IMR-90 (cell line): ENCODE results near the gene ST6GAL2. TPM values are rescaled to one million over a fixed set of nuclear protein-coding genes. Genes with fewer than 3 reads are reported as not detected.

Source experiments
- ATAC-seq: fragments of 200-7000 bp; cut with Tn5 transposase; 2 replicates; pipeline ENCODE4 v1.9.1; 2020; ENCODE audit warnings: low read depth, mild to moderate bottlenecking, moderate library complexity
- BruUV-seq: library from RNA; stranded (reverse); fragments of 400-500 nt; replicated peaks from 2 replicates; lab custom pipeline; 2021; lab: Mats Ljungman, UMichigan
- CTCF ChIA-PET: fragments of 300-600 bp; formaldehyde crosslinking; extraction: SDS; loops from one replicate; lab custom pipeline; 2021; ENCODE audit warnings: antibody characterized with exemption; lab: Yijun Ruan, JAX
- POLR2A ChIA-PET: fragments of 300-600 bp; sonication (Branson Sonifier 250); formaldehyde crosslinking; loops from one replicate; lab custom pipeline; 2022; ENCODE audit warnings: antibody characterized with exemption; ENCODE audit not compliant: unreplicated experiment; lab: Charles Lee
- DNase-seq: peaks from one replicate; pipeline ENCODE4 v3.0.0; 2013
- H2AFZ ChIP-seq: replicated peaks from 2 replicates; pipeline ENCODE3; 2013; ENCODE audit warnings: low read length, mild to moderate bottlenecking; ENCODE audit not compliant: poor library complexity
- H2AK5ac ChIP-seq: 2 replicates; pipeline ENCODE4 v1.6.1; 2013; ENCODE audit warnings: low read depth, low read length, inconsistent platforms
- H2AK9ac ChIP-seq: replicated peaks from 2 replicates; pipeline ENCODE3; 2013; ENCODE audit warnings: mild to moderate bottlenecking, low read depth, low read length, moderate library complexity; ENCODE audit not compliant: poor library complexity
- H2BK120ac ChIP-seq: 2 replicates; pipeline ENCODE4 v1.6.1; 2013; ENCODE audit warnings: low read depth, low read length, inconsistent platforms
- H2BK15ac ChIP-seq: 3 replicates; pipeline ENCODE4 v1.6.1; 2013; ENCODE audit warnings: low read depth, low read length, inconsistent platforms
- H2BK20ac ChIP-seq: 2 replicates; pipeline ENCODE4 v1.6.1; 2013; ENCODE audit warnings: low read depth, mild to moderate bottlenecking, inconsistent platforms, low read length, moderate library complexity
- H2BK5ac ChIP-seq: 2 replicates; pipeline ENCODE4 v1.6.1; 2013; ENCODE audit warnings: mild to moderate bottlenecking, low read depth, low read length, inconsistent platforms; ENCODE audit not compliant: poor library complexity, severe bottlenecking
- H3K14ac ChIP-seq: replicated peaks from 2 replicates; pipeline ENCODE4 v1.6.1; 2013; ENCODE audit warnings: low read depth, low read length, inconsistent platforms
- H3K18ac ChIP-seq: 2 replicates; pipeline ENCODE4 v1.6.1; 2013; ENCODE audit warnings: low read depth, low read length, control low read depth
- H3K23ac ChIP-seq: 2 replicates; pipeline ENCODE4 v1.6.1; 2013; ENCODE audit warnings: low read depth, low read length, inconsistent platforms
- H3K27ac ChIP-seq: 2 replicates; pipeline ENCODE4 v1.5.1; 2013; ENCODE audit warnings: mild to moderate bottlenecking, control low read depth, low read length; ENCODE audit not compliant: insufficient read depth
- H3K27me3 ChIP-seq: 2 replicates; pipeline ENCODE4 v1.6.1; 2013; ENCODE audit warnings: low read length; ENCODE audit not compliant: control insufficient read depth, insufficient read depth
- H3K36me3 ChIP-seq: 2 replicates; pipeline ENCODE4 v1.6.1; 2013; ENCODE audit warnings: low read length, mixed read lengths; ENCODE audit not compliant: control insufficient read depth, insufficient read depth
- H3K4ac ChIP-seq: 2 replicates; pipeline ENCODE4 v1.6.1; 2013; ENCODE audit warnings: low read depth, low read length, inconsistent platforms
- H3K4me1 ChIP-seq: 2 replicates; pipeline ENCODE4 v1.6.1; 2013; ENCODE audit warnings: low read length, mixed read lengths; ENCODE audit not compliant: control insufficient read depth, insufficient read depth
- H3K4me2 ChIP-seq: 2 replicates; pipeline ENCODE4 v1.6.1; 2013; ENCODE audit warnings: low read depth, mild to moderate bottlenecking, control low read depth, low read length, moderate library complexity
- H3K4me3 ChIP-seq: 2 replicates; pipeline ENCODE4 v1.5.1; 2013; ENCODE audit warnings: low read depth, mild to moderate bottlenecking, control low read depth, low read length, moderate library complexity; ENCODE audit not compliant: insufficient read depth
- H3K56ac ChIP-seq: 2 replicates; pipeline ENCODE4 v1.6.1; 2013; ENCODE audit warnings: low read length, inconsistent platforms; ENCODE audit not compliant: insufficient read depth; ENCODE audit errors: extremely low read depth
- H3K79me1 ChIP-seq, 2 experiments: 2 replicates each; pipeline ENCODE4 v1.6.1; 2013; ENCODE audit warnings: low read length in 2 of 2, inconsistent platforms in 1 of 2, low read depth in 1 of 2
- H3K9ac ChIP-seq: 2 replicates; pipeline ENCODE4 v1.6.1; 2013; ENCODE audit warnings: low read depth, low read length, control low read depth
- H3K9me1 ChIP-seq: 2 replicates; pipeline ENCODE4 v1.6.1; 2013; ENCODE audit warnings: low read length, inconsistent platforms; ENCODE audit not compliant: insufficient read depth
- H3K9me3 ChIP-seq: 2 replicates; pipeline ENCODE4 v1.6.1; 2013; ENCODE audit warnings: low read length; ENCODE audit not compliant: control insufficient read depth, insufficient read depth
- H4K20me1 ChIP-seq: 2 replicates; pipeline ENCODE4 v1.6.1; 2013; ENCODE audit warnings: low read length, inconsistent platforms; ENCODE audit not compliant: insufficient read depth
- H4K5ac ChIP-seq: 2 replicates; pipeline ENCODE4 v1.6.1; 2013; ENCODE audit warnings: mild to moderate bottlenecking, low read depth, low read length, control low read depth
- H4K8ac ChIP-seq, 2 experiments: 2 replicates each; pipeline ENCODE4 v1.6.1; 2013; ENCODE audit warnings: low read depth in 2 of 2, low read length in 2 of 2, control low read depth in 1 of 2, inconsistent platforms in 1 of 2
- H4K91ac ChIP-seq: 2 replicates; pipeline ENCODE4 v1.6.1; 2013; ENCODE audit warnings: low read depth, low read length, inconsistent platforms; ENCODE audit not compliant: insufficient read depth
- BHLHE40 ChIP-seq: fragments of 150-350 bp; IDR thresholded peaks from 2 replicates; pipeline ENCODE4 v1.6.1; 2016; ENCODE audit warnings: mild to moderate bottlenecking, low read depth, low read length
- CEBPB ChIP-seq: IDR thresholded peaks from 2 replicates; pipeline ENCODE4 v1.6.1; 2012; ENCODE audit warnings: low read depth, low read length, improper control_type of control experiment
- CHD1 ChIP-seq: IDR thresholded peaks from 2 replicates; pipeline ENCODE4 v1.6.1; 2012; ENCODE audit warnings: low read depth, low read length, improper control_type of control experiment
- MAFK ChIP-seq: IDR thresholded peaks from 2 replicates; pipeline ENCODE4 v1.6.1; 2012; ENCODE audit warnings: low read depth, low read length, improper control_type of control experiment
- MXI1 ChIP-seq: IDR thresholded peaks from 2 replicates; pipeline ENCODE4 v1.6.1; 2012; ENCODE audit warnings: low read depth, mild to moderate bottlenecking, low read length, moderate library complexity, borderline replicate concordance
- NFE2L2 ChIP-seq: fragments of 150-350 bp; IDR thresholded peaks from 2 replicates; pipeline ENCODE4 v1.6.1; 2016; ENCODE audit warnings: low read depth, mild to moderate bottlenecking, low read length
- RAD21 ChIP-seq: IDR thresholded peaks from 2 replicates; pipeline ENCODE4 v1.6.1; 2012; ENCODE audit warnings: low read length, improper control_type of control experiment
- RCOR1 ChIP-seq: IDR thresholded peaks from 2 replicates; pipeline ENCODE4 v1.6.1; 2012; ENCODE audit warnings: mild to moderate bottlenecking, low read length, improper control_type of control experiment; ENCODE audit not compliant: insufficient replicate concordance
- WGBS, 2 experiments: methylation state at CpG; one replicate each; pipeline versions ENCODE4 v1.1.5 to v1.1.7; 2013; ENCODE audit warnings: missing lambda C conversion rate in 2 of 2; ENCODE audit not compliant: insufficient read length in 1 of 2; ENCODE audit errors: extremely low coverage in 2 of 2; 5-methylcytosine and 5-hydroxymethylcytosine counted together
- dilution Hi-C: fragments of 300-500 bp; cut with HindIII; formaldehyde crosslinking; loops from one replicate; pipeline ENCODE4 v1.14.3; 2018; ENCODE audit warnings: low sequenced_read_pairs; ENCODE audit not compliant: unreplicated experiment
- in situ Hi-C: fragments of 300-500 bp; cut with MboI; formaldehyde crosslinking; loops from 3 replicates; pipeline ENCODE4 v1.14.3; 2019; ENCODE audit warnings: low sequenced_read_pairs, inconsistent platforms, mixed read lengths
- intact Hi-C: fragments of 100-400 bp; cut with micrococcal nuclease; formaldehyde crosslinking; loops from 2 replicates; pipeline ENCODE4 v1.10.0; 2022
- polyA plus RNA-seq, 3 experiments: library from polyadenylated mRNA; depleted of rRNA; stranded (reverse); fragments of >200 nt; gene quantifications; 2 replicates each; pipeline ENCODE4 v1.2.3, GENCODE V29; 2012; ENCODE audit warnings: low replicate concordance in 1 of 3
- total RNA-seq: library from RNA; depleted of rRNA; stranded (reverse); fragments of >200 nt; gene quantifications from 2 replicates; pipeline ENCODE4 v1.2.3, GENCODE V29; 2012
- TF ChIP-seq, protein P1 (sequence below): conservative IDR thresholded peaks from 2 replicates; pipeline ENCODE4 v1.5.1; 2012; ENCODE audit warnings: mild to moderate bottlenecking, low read depth, low read length, improper control_type of control experiment
- TF ChIP-seq, protein P2 (sequence below): fragments of 150-350 bp; IDR thresholded peaks from 2 replicates; pipeline ENCODE4 v1.6.1; 2017; ENCODE audit warnings: mild to moderate bottlenecking, antibody characterized with exemption, low read length, low read depth
- TF ChIP-seq, protein P3 (sequence below): fragments of 150-350 bp; IDR thresholded peaks from 2 replicates; pipeline ENCODE4 v1.6.1; 2016; ENCODE audit warnings: low read depth, mild to moderate bottlenecking, low read length, moderate library complexity, borderline replicate concordance

ST6GAL2 gene
- total and polyA plus RNA-seq, 2 of the 4 experiments (the other 2 are of a cell fraction) = not detected

DNA sequence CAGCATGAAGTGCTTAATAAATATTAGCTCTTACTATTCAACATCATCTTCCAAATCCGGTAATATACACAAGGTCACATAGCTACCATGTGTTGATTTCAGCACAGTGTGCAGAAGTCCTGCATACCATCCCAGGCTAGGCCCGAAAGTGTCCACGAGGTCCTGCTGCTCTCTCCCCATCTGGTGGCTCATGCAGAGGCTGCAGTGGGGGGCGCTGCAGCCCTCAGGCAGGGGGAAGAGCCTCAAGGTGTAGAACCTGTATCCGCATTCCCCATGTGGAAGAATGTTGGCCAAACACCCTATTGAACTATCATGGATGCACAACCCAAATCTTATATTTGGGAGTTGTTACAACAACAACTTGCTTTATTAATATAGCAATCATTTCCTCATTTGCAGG is 88.5 kb downstream of the ST6GAL2 start:
- H3K23ac ChIP-seq = no peak overlapping the region
- in situ Hi-C loops (no loop called here), intact Hi-C loops (no loop called here), dilution Hi-C loops (no loop called here)
- no CpG with 5 or more reads among the region's 5 CpGs for WGBS, 2 experiments
- no peak overlapping the region for H3K56ac ChIP-seq
- no peak overlapping the region for H2AFZ ChIP-seq
- ChIA-PET CTCF (no interaction called here), POLR2A (no interaction called here)
- H3K79me1 ChIP-seq = no peaks in the 10 kb centered on the region
- no peak overlapping the region for H4K91ac ChIP-seq
- no peak for DNase-seq
- TF ChIP-seq MXI1 = no peak
- TF ChIP-seq CEBPB = no peak
- TF ChIP-seq BHLHE40 = no peak
- no peak for TF ChIP-seq RCOR1
- TF ChIP-seq CHD1 = no peak
- TF ChIP-seq, protein P1, sequence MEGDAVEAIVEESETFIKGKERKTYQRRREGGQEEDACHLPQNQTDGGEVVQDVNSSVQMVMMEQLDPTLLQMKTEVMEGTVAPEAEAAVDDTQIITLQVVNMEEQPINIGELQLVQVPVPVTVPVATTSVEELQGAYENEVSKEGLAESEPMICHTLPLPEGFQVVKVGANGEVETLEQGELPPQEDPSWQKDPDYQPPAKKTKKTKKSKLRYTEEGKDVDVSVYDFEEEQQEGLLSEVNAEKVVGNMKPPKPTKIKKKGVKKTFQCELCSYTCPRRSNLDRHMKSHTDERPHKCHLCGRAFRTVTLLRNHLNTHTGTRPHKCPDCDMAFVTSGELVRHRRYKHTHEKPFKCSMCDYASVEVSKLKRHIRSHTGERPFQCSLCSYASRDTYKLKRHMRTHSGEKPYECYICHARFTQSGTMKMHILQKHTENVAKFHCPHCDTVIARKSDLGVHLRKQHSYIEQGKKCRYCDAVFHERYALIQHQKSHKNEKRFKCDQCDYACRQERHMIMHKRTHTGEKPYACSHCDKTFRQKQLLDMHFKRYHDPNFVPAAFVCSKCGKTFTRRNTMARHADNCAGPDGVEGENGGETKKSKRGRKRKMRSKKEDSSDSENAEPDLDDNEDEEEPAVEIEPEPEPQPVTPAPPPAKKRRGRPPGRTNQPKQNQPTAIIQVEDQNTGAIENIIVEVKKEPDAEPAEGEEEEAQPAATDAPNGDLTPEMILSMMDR = no peak
- TF ChIP-seq NFE2L2 = no peak
- TF ChIP-seq, protein P2, sequence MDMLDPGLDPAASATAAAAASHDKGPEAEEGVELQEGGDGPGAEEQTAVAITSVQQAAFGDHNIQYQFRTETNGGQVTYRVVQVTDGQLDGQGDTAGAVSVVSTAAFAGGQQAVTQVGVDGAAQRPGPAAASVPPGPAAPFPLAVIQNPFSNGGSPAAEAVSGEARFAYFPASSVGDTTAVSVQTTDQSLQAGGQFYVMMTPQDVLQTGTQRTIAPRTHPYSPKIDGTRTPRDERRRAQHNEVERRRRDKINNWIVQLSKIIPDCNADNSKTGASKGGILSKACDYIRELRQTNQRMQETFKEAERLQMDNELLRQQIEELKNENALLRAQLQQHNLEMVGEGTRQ = no peak
- TF ChIP-seq RAD21 = no peak
- TF ChIP-seq, protein P3, sequence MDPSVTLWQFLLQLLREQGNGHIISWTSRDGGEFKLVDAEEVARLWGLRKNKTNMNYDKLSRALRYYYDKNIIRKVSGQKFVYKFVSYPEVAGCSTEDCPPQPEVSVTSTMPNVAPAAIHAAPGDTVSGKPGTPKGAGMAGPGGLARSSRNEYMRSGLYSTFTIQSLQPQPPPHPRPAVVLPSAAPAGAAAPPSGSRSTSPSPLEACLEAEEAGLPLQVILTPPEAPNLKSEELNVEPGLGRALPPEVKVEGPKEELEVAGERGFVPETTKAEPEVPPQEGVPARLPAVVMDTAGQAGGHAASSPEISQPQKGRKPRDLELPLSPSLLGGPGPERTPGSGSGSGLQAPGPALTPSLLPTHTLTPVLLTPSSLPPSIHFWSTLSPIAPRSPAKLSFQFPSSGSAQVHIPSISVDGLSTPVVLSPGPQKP = no peak
- TF ChIP-seq MAFK = no peak
- H3K27ac ChIP-seq = no peak overlapping the region
- H3K27me3 ChIP-seq = no peaks in the 10 kb centered on the region
- H2BK15ac ChIP-seq = no peak overlapping the region
- H2AK5ac ChIP-seq = no peak overlapping the region
- H4K20me1 ChIP-seq = no peaks in the 10 kb centered on the region
- H2BK20ac ChIP-seq = no peak overlapping the region
- no TSS peak for BruUV-seq
- no peak overlapping the region for H3K9ac ChIP-seq
- no peak overlapping the region for H4K8ac ChIP-seq
- H3K18ac ChIP-seq = no peak overlapping the region
- no peak overlapping the region for H4K5ac ChIP-seq
- no peak overlapping the region for H3K4me3 ChIP-seq
- H2BK120ac ChIP-seq = no peak overlapping the region
- no peak overlapping the region for H3K4me2 ChIP-seq
- H3K14ac ChIP-seq = no peak overlapping the region
- no peak overlapping the region for H2AK9ac ChIP-seq
- no peaks in the 10 kb centered on the region for H3K36me3 ChIP-seq
- H3K4me1 ChIP-seq = no peaks in the 10 kb centered on the region
- no peak for ATAC-seq
- no peak overlapping the region for H3K4ac ChIP-seq
- H3K9me3 ChIP-seq = peaks cover 11% of the 10 kb centered on the region
- H2BK5ac ChIP-seq = no peak overlapping the region
- H3K9me1 ChIP-seq = no peaks in the 10 kb centered on the region
